Coronary artery (tissue), 2 donors: ENCODE data around the gene MRPL37.

Experiments used
- DNase-seq: peaks from one replicate; pipeline ENCODE4 v3.0.0-alpha.2; 2017; ENCODE audit warnings: low spot score
- H3K27ac ChIP-seq, 2 donors: fragments of 200-600 bp; sonication (generic); one replicate each; pipeline ENCODE4 v1.5.1; 2016 to 2019
- H3K4me3 ChIP-seq: fragments of 200-600 bp; sonication (generic); 2 replicates; pipeline ENCODE4 v1.5.1; 2016; ENCODE audit warnings: mild to moderate bottlenecking, moderate library complexity
- TF ChIP-seq, protein P1 (sequence below): fragments of 200-600 bp; sonication (generic); IDR thresholded peaks from one replicate; pipeline ENCODE4 v1.5.1; 2019; ENCODE audit warnings: antibody characterized with exemption

The MRPL37 gene

DNA sequence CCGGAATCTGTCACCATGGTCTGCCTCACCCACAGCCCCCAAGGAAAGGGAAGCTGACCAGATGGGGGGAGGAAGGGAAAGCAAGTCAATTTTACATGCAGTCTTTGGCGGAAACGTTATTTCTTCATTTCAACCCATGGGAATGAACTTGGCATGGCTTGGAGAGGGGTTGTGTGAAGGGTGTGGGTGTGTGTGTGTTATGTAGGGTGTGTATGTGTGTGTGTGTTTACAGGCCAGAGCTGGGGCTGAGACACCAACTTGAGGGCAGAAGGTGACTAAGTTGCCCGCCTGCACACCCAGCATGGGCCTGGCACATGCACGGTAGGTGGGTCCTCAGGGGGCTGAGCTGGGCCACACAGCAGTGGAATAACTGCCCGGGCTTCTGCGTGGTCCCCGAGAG is 65.2 kb downstream of the MRPL37 start:
- H3K27ac ChIP-seq = no peak overlapping the region
- H3K4me3 ChIP-seq = no peak overlapping the region
- TF ChIP-seq, protein P1, sequence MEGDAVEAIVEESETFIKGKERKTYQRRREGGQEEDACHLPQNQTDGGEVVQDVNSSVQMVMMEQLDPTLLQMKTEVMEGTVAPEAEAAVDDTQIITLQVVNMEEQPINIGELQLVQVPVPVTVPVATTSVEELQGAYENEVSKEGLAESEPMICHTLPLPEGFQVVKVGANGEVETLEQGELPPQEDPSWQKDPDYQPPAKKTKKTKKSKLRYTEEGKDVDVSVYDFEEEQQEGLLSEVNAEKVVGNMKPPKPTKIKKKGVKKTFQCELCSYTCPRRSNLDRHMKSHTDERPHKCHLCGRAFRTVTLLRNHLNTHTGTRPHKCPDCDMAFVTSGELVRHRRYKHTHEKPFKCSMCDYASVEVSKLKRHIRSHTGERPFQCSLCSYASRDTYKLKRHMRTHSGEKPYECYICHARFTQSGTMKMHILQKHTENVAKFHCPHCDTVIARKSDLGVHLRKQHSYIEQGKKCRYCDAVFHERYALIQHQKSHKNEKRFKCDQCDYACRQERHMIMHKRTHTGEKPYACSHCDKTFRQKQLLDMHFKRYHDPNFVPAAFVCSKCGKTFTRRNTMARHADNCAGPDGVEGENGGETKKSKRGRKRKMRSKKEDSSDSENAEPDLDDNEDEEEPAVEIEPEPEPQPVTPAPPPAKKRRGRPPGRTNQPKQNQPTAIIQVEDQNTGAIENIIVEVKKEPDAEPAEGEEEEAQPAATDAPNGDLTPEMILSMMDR = no peak

DNA sequence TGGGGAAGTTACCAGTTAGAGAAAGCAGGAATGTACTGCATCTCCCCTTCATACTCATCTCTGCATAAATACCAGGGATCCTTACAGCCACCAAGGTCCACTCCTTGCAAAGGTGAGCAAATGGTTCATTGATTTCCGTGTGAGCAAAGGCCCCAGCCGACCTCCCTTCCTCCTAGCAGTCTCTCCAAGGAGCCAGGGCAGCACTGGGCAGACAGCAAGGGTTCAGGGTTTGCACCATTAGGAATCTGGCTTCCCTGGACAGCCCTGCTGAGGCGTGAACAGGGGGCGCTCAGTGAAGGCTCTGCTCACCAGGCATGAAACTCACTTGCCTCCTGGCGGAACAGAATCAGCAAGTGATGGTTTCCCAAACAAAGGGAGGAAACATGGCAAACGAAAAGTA is 65.7 kb downstream of the MRPL37 start:
- H3K27ac ChIP-seq = no peak overlapping the region
- TF ChIP-seq, protein P1 = no peak
- H3K4me3 ChIP-seq = no peak overlapping the region
- no peak for DNase-seq

More for the DNA sequence above, 65.2 kb downstream of the MRPL37 start:
- no peak for DNase-seq

GRCh38 chr1:54266195-54266594 is 66.2 kb downstream of the MRPL37 start:
- TF ChIP-seq, protein P1 = no peak
- no peak for DNase-seq

DNA sequence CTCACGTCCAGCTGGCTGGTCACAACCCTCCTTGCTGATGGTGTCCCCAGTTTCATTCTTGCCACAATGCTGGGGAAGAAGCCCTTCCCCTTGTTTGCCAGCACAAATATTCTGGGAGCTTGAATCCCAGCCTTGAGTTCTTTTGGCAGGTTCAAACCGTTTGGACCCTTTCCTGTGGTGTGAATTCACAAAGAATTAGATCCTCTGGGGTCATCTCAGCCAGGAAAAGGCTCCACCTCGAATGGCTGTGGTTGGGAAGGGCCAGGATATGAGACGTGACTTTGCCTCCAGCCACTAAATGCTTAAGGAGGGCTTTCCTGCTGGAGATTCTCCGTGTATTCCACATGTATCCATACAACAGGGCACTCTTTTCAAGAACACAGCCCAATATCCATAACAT is 66.9 kb downstream of the MRPL37 start:
- DNase-seq = no peak
- Histone ChIP-seq H3K27ac (no peak overlapping the region), H3K4me3 (no peak overlapping the region)
- TF ChIP-seq, protein P1 = no peak

More at GRCh38 chr1:54266195-54266594, 66.2 kb downstream of the MRPL37 start:
- Histone ChIP-seq H3K4me3 (no peak overlapping the region), H3K27ac (no peak overlapping the region)
